GDM1 (cell line): ENCODE results near the gene ALPP.
"Not testable (repeated sequence)": the region's sequence is repeated elsewhere in the genome, so short reads cannot be mapped to it uniquely, and the experiment has no call there.

Experiments used
- DNase-seq: peaks from one replicate; lab custom pipeline; 2025; lab: John Stamatoyannopoulos, UW

ALPP gene

GRCh38 chr2:232341061-232341738 lies 37.4 kb upstream of the ALPP start:
- DNase-seq, result no peak

GRCh38 chr2:232341739-232342126 lies 36.8 kb upstream of the ALPP start:
- DNase-seq, result no peak

GRCh38 chr2:232342635-232343565 lies 35.7 kb upstream of the ALPP start:
- no peak for DNase-seq

GRCh38 chr2:232343821-232344220 lies 34.7 kb upstream of the ALPP start:
- no peak for DNase-seq

GRCh38 chr2:232345251-232345650 lies 33.3 kb upstream of the ALPP start:
- no peak for DNase-seq

GRCh38 chr2:232347369-232347768 lies 31.2 kb upstream of the ALPP start:
- DNase-seq, result no peak

- no peak for DNase-seq
Observed at GRCh38 chr2:232348936-232349335, 29.6 kb upstream of the ALPP start.

GRCh38 chr2:232349546-232349945 lies 29.0 kb upstream of the ALPP start:
- no peak for DNase-seq

- no peak for DNase-seq
Observed at GRCh38 chr2:232349946-232350635, 28.5 kb upstream of the ALPP start.

GRCh38 chr2:232350804-232351685 lies 27.5 kb upstream of the ALPP start:
- DNase-seq, result no peak

- DNase-seq, result no peak
Observed at GRCh38 chr2:232351686-232352510, 26.7 kb upstream of the ALPP start.

- no peak for DNase-seq
Observed at GRCh38 chr2:232352511-232353091, 25.9 kb upstream of the ALPP start.

- DNase-seq, result no peak
Observed at GRCh38 chr2:232353096-232353495, 25.5 kb upstream of the ALPP start.

GRCh38 chr2:232353660-232354059 lies 24.9 kb upstream of the ALPP start:
- DNase-seq, result no peak

- DNase-seq, result no peak
Observed at GRCh38 chr2:232354069-232354468, 24.5 kb upstream of the ALPP start.

- no peak for DNase-seq
Observed at GRCh38 chr2:232361646-232362045, 16.9 kb upstream of the ALPP start.

- DNase-seq, result no peak
Observed at GRCh38 chr2:232362174-232362900, 16.2 kb upstream of the ALPP start.

GRCh38 chr2:232363064-232363783 lies 15.3 kb upstream of the ALPP start:
- DNase-seq, result not testable (repeated sequence)
